NT2/D1 (cell line): ENCODE data around the gene DTD1.
"Not testable (repeated sequence)": the region's sequence is repeated elsewhere in the genome, so short reads cannot be mapped to it uniquely, and the experiment has no call there.

Experiments
- DNase-seq: peaks from one replicate; pipeline ENCODE4 v3.0.0-alpha.2; 2011; ENCODE audit warnings: low read depth, low spot score
- H3K27me3 ChIP-seq: 2 replicates; pipeline ENCODE4 v1.6.0; 2011; ENCODE audit warnings: mild to moderate bottlenecking; ENCODE audit not compliant: insufficient read length, insufficient read depth
- H3K36me3 ChIP-seq: 2 replicates; pipeline ENCODE4 v1.6.1; 2011; ENCODE audit warnings: mild to moderate bottlenecking, low read length, mixed read lengths; ENCODE audit not compliant: insufficient read depth, insufficient read length
- H3K4me1 ChIP-seq: 2 replicates; pipeline ENCODE4 v1.5.1; 2011; ENCODE audit not compliant: insufficient read depth, insufficient read length
- H3K4me3 ChIP-seq: 2 replicates; pipeline ENCODE4 v1.5.1; 2011; ENCODE audit warnings: low read depth; ENCODE audit not compliant: insufficient read length
- H3K9ac ChIP-seq: 2 replicates; pipeline ENCODE4 v1.6.0; 2011; ENCODE audit warnings: low read depth; ENCODE audit not compliant: insufficient read length
- H3K9me3 ChIP-seq: 2 replicates; pipeline ENCODE4 v1.5.1; 2011; ENCODE audit warnings: mild to moderate bottlenecking, low read length; ENCODE audit not compliant: insufficient read depth
- SUZ12 ChIP-seq: IDR thresholded peaks from 2 replicates; pipeline ENCODE4 v1.6.1; 2011; ENCODE audit not compliant: insufficient read length, insufficient read depth; ENCODE audit errors: extremely low read depth
- YY1 ChIP-seq: IDR thresholded peaks from 2 replicates; pipeline ENCODE4 v1.6.1; 2011; ENCODE audit not compliant: insufficient read length, insufficient read depth
- ZNF274 ChIP-seq: IDR thresholded peaks from 2 replicates; pipeline ENCODE4 v1.6.1; 2011; ENCODE audit warnings: mild to moderate bottlenecking, low read depth, low read length

Gene DTD1

GRCh38 chr20:18743665-18744440 lies 156.0 kb downstream of the DTD1 start:
- H3K4me3 ChIP-seq, result no peak overlapping the region
- no peaks in the 10 kb centered on the region for H3K9me3 ChIP-seq
- no peak overlapping the region for H3K9ac ChIP-seq
- no peak for DNase-seq
- no peak for TF ChIP-seq YY1
- no peak for TF ChIP-seq ZNF274
- no peak for TF ChIP-seq SUZ12
- H3K36me3 ChIP-seq, result peaks cover 6% of the 10 kb centered on the region
- H3K27me3 ChIP-seq, result no peaks in the 10 kb centered on the region
- no peaks in the 10 kb centered on the region for H3K4me1 ChIP-seq

- no peak overlapping the region for H3K9ac ChIP-seq
- no peaks in the 10 kb centered on the region for H3K27me3 ChIP-seq
- no peaks in the 10 kb centered on the region for H3K4me1 ChIP-seq
- no peak for DNase-seq
- H3K4me3 ChIP-seq, result no peak overlapping the region
- TF ChIP-seq ZNF274, result no peak
- no peak for TF ChIP-seq SUZ12
- TF ChIP-seq YY1, result no peak
- H3K36me3 ChIP-seq, result peaks cover 6% of the 10 kb centered on the region
- no peaks in the 10 kb centered on the region for H3K9me3 ChIP-seq
These were observed 159.2 kb downstream of the DTD1 start for GRCh38 chr20:18747090-18747489.

- no peak for DNase-seq
- Histone ChIP-seq H3K4me1 (no peaks in the 10 kb centered on the region), H3K4me3 (no peak overlapping the region), H3K9me3 (no peaks in the 10 kb centered on the region), H3K27me3 (no peaks in the 10 kb centered on the region), H3K36me3 (peaks cover 6% of the 10 kb centered on the region), H3K9ac (no peak overlapping the region)
- TF ChIP-seq ZNF274, result no peak
- no peak for TF ChIP-seq SUZ12
- TF ChIP-seq YY1, result no peak
These were observed 161.1 kb downstream of the DTD1 start for GRCh38 chr20:18748987-18749386.

- Histone ChIP-seq H3K4me3 (no peak overlapping the region), H3K36me3 (peaks cover 4% of the 10 kb centered on the region), H3K9ac (no peak overlapping the region), H3K9me3 (no peaks in the 10 kb centered on the region), H3K4me1 (no peaks in the 10 kb centered on the region), H3K27me3 (no peaks in the 10 kb centered on the region)
- DNase-seq, result no peak
- TF ChIP-seq SUZ12 (no peak), YY1 (no peak), ZNF274 (no peak)
These were observed 161.7 kb downstream of the DTD1 start for GRCh38 chr20:18749528-18749927.

DNA sequence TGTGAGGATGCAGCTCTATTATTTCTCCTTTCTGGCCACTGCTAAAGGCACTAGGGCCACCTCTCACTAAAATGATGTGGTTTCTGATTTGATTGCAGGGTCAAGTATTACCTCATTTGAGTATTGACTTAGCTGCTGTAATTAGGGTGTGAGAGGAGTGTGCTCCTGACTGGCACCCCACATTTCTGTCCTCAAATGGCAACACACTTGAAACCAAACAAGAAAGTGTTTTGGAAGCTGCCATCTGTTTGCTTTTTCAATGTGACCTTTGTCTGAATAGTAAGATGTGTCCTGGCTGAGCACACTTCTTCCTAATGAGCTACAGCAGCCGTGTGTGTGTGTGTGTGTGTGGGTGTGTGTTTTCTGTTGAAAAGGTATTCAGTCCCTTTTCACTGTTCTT lies 162.9 kb downstream of the DTD1 start:
- no peaks in the 10 kb centered on the region for H3K4me1 ChIP-seq
- H3K9me3 ChIP-seq, result no peaks in the 10 kb centered on the region
- no peak overlapping the region for H3K4me3 ChIP-seq
- no peak overlapping the region for H3K9ac ChIP-seq
- no peak for DNase-seq
- TF ChIP-seq SUZ12 (no peak), YY1 (no peak), ZNF274 (no peak)
- H3K36me3 ChIP-seq, result no peaks in the 10 kb centered on the region
- no peaks in the 10 kb centered on the region for H3K27me3 ChIP-seq

GRCh38 chr20:18754030-18754652 lies 166.3 kb downstream of the DTD1 start:
- DNase-seq, result no peak
- Histone ChIP-seq H3K27me3 (no peaks in the 10 kb centered on the region), H3K4me3 (no peak overlapping the region), H3K36me3 (no peaks in the 10 kb centered on the region), H3K9me3 (no peaks in the 10 kb centered on the region), H3K4me1 (no peaks in the 10 kb centered on the region), H3K9ac (no peak overlapping the region)
- TF ChIP-seq ZNF274, result no peak
- TF ChIP-seq SUZ12, result no peak
- TF ChIP-seq YY1, result no peak

- no peaks in the 10 kb centered on the region for H3K36me3 ChIP-seq
- no peak overlapping the region for H3K4me3 ChIP-seq
- H3K9me3 ChIP-seq, result no peaks in the 10 kb centered on the region
- TF ChIP-seq YY1 (no peak), ZNF274 (no peak), SUZ12 (no peak)
- no peaks in the 10 kb centered on the region for H3K27me3 ChIP-seq
- no peak for DNase-seq
- no peaks in the 10 kb centered on the region for H3K4me1 ChIP-seq
- H3K9ac ChIP-seq, result no peak overlapping the region
These were observed 166.8 kb downstream of the DTD1 start for GRCh38 chr20:18754653-18755045.

- H3K9ac ChIP-seq, H3K27me3 ChIP-seq, H3K4me1 ChIP-seq, DNase-seq, H3K4me3 ChIP-seq, H3K36me3 ChIP-seq: not testable (repeated sequence)
- H3K9me3 ChIP-seq, result peaks cover 16% of the 10 kb centered on the region; the same call in 1 of the 2 replicates
These were observed 173.0 kb downstream of the DTD1 start for GRCh38 chr20:18760852-18761251.
